Thoracic aorta (tissue), 2 donors: ENCODE measurements around the gene COLEC12. TPM values are rescaled to one million over a fixed set of nuclear protein-coding genes. Genes with fewer than 3 reads are reported as not detected.

Experiments used
- ATAC-seq: fragments of 150-250 bp; one replicate; pipeline ENCODE4 v1.8.0; 2017; ENCODE audit warnings: low read depth; ENCODE audit not compliant: insufficient number of reproducible peaks, low FRiP score
- DNase-seq: peaks from one replicate; pipeline ENCODE4 v3.0.0-alpha.2; 2020; ENCODE audit warnings: low spot score
- H3K27ac ChIP-seq, 2 donors: fragments of 200-600 bp; sonication (generic); 1 replicate in 1 of 2; 2 replicates in 1 of 2; pipeline ENCODE4 v1.5.1; 2016; ENCODE audit warnings: mild to moderate bottlenecking in 2 of 2, moderate library complexity in 2 of 2
- H3K27me3 ChIP-seq: fragments of 200-600 bp; sonication (generic); replicated peaks from 2 replicates; pipeline ENCODE4 v1.6.0; 2016; ENCODE audit warnings: mild to moderate bottlenecking; ENCODE audit not compliant: insufficient read depth
- H3K36me3 ChIP-seq: fragments of 200-600 bp; sonication (generic); one replicate; pipeline ENCODE4 v1.5.1; 2016
- H3K4me1 ChIP-seq, 2 donors: fragments of 200-600 bp; sonication (generic); 1 replicate in 1 of 2; 2 replicates in 1 of 2; pipeline versions ENCODE4 v1.5.1 to v1.6.0; 2016; ENCODE audit warnings: low read depth in 2 of 2, mild to moderate bottlenecking in 1 of 2; ENCODE audit not compliant: control insufficient read depth in 1 of 2
- H3K4me3 ChIP-seq: fragments of 200-600 bp; sonication (generic); 2 replicates; pipeline ENCODE4 v1.5.1; 2016; ENCODE audit warnings: mild to moderate bottlenecking
- H3K9me3 ChIP-seq: fragments of 200-600 bp; sonication (generic); 2 replicates; pipeline ENCODE4 v1.5.1; 2016
- total RNA-seq, 2 donors: library from RNA; depleted of rRNA; stranded (reverse); fragments of >200 nt; gene quantifications; one replicate each; pipeline versions ENCODE4 v1.1.0 to v1.2.3, GENCODE V29; 2016
- TF ChIP-seq, protein P1 (sequence below): fragments of 200-600 bp; sonication (generic); IDR thresholded peaks from one replicate; pipeline ENCODE4 v1.5.1; 2019; ENCODE audit warnings: antibody characterized with exemption

The COLEC12 gene
- total RNA-seq, 2 donors from 2014 or later, result 19.3 to 21.3 TPM

DNA sequence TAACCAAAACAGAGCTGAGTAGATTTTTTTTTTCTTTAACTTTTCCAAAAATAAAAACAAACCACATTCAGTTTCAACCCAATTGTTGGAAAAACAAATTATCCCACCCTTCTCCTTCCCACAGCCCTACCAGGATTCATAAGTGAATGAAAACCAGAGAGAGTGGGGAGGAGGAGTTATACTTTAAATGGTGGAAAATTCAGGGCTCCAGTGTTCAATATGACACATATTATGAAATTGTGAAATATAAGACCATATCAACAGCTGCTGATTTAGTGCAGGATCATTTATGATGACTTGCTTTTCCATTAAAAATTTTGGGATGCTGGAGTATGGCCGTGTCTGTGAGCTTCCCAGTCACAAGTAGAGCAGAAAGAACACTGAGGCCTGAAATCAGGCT lies 26.7 kb downstream of the COLEC12 start:
- no peaks in the 10 kb centered on the region for H3K36me3 ChIP-seq
- no peaks in the 10 kb centered on the region for H3K9me3 ChIP-seq
- no peak for ATAC-seq
- DNase-seq, result no peak
- no peak overlapping the region for H3K4me3 ChIP-seq
- H3K27ac ChIP-seq, result peak overlapping the region in 1 of 2 donors; percentile 13
- H3K27me3 ChIP-seq, result no peaks in the 10 kb centered on the region
- H3K4me1 ChIP-seq, result peaks cover 14 to 31% of the 10 kb centered on the region in 2 donors
- TF ChIP-seq, protein P1, sequence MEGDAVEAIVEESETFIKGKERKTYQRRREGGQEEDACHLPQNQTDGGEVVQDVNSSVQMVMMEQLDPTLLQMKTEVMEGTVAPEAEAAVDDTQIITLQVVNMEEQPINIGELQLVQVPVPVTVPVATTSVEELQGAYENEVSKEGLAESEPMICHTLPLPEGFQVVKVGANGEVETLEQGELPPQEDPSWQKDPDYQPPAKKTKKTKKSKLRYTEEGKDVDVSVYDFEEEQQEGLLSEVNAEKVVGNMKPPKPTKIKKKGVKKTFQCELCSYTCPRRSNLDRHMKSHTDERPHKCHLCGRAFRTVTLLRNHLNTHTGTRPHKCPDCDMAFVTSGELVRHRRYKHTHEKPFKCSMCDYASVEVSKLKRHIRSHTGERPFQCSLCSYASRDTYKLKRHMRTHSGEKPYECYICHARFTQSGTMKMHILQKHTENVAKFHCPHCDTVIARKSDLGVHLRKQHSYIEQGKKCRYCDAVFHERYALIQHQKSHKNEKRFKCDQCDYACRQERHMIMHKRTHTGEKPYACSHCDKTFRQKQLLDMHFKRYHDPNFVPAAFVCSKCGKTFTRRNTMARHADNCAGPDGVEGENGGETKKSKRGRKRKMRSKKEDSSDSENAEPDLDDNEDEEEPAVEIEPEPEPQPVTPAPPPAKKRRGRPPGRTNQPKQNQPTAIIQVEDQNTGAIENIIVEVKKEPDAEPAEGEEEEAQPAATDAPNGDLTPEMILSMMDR, result no peak

DNA sequence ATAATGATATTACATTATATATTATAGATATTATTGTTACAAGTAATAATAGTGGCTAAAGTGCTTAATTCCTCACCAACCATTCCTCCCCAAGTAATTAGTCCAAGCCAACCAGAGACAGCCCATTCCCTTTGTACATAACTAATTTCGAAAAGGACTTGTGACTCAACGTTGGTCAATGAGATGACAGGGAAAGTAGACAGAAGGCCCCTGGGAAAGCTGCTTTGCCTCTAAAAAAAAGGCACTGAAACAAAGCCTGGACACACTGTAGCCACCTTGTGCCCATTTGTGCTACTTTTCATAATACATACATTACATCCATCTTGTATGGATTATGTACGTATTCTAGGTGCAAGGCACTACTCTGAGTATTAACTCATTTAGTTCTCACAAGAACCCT lies 28.8 kb downstream of the COLEC12 start:
- no peak overlapping the region for H3K27ac ChIP-seq
- H3K27me3 ChIP-seq, result no peaks in the 10 kb centered on the region

DNA sequence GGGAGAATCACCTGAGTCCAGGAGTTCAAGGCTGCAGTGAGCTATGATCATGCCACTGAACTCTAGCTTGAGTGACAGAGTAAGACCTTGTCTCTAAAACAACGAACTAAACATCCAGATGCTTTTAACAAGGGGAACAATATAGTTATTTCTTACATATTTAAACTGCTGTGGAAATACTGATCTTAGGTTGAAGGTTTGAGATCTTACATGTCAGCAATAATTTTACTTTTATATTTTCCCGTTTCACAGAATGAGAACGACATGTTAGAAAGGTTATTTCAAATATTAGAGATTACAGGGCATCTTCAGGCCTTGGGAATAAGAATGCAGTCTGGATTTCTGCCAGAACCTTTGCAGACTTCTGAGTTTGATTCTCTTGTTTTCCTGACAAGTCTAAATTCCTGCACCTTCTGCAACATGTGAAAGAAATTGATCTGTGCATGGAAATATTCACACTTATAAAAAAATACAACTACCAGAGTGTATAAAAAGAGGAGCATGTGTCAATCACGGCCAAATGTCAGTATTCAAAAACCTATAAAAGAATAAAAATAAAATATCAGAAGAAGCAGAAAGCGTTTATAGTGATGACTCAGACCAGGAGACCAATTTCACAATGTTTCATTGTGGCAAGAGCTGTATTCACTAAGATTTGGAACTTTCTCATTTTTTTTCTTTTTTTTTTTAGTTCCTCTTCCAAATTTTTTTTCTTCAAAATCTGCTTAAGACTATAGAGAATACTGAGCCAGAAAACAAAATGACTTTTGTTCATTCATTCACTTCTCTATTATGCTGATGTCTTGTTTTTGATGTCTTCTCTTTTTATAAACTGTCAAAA lies 29.6 kb downstream of the COLEC12 start:
- TF ChIP-seq, protein P1, result no peak
- DNase-seq (no peak), ATAC-seq (no peak)
- H3K27ac ChIP-seq, result no peak overlapping the region
- peaks cover 13 to 20% of the 10 kb centered on the region in 2 donors for H3K4me1 ChIP-seq
- no peaks in the 10 kb centered on the region for H3K36me3 ChIP-seq
- no peak overlapping the region for H3K4me3 ChIP-seq
- no peaks in the 10 kb centered on the region for H3K27me3 ChIP-seq
- H3K9me3 ChIP-seq, result no peaks in the 10 kb centered on the region

More for the DNA sequence above, 28.8 kb downstream of the COLEC12 start:
- Histone ChIP-seq H3K36me3 (no peaks in the 10 kb centered on the region), H3K9me3 (no peaks in the 10 kb centered on the region), H3K4me3 (no peak overlapping the region), H3K4me1 (peaks cover 14 to 29% of the 10 kb centered on the region in 2 donors)
- DNase-seq (no peak), ATAC-seq (no peak)
- TF ChIP-seq, protein P1, result no peak

DNA sequence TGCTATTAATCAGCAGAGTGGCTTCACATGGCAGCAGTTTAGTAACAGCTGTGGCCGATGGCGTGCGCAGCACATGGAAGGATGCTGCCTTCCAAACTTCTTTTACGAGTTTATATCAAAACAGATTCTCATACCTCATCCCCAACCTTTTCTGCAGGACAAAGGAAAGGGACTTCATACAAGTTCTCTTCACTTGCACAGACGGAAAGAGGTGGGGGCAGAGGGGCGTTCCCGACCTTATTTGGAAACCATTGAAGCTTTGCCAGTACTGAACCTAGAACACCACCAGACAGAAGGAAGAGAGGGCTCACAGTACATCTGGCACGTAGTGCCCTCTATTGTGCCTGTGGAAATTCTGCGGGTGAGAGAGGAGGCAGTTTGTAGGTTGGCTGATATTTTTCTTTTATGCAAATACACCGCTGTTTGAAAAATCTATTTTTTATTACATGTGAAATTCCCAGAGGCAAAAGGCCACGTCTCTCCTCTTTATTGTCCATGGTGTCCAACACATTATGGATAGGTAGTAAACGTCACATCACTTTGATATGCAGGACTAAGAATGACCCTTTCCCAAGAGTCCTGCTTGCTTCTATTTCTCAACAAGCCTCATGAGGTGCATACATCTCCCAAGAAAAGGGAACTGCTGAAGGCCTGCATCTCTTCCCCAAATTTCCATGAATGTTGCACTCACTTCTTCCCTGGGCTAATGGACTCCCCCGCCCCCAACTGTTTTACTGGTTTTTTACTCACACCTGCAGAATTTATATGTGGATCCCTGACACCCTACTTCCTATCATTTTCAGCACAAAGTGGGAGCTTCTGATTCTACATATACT lies 31.3 kb downstream of the COLEC12 start:
- H3K4me1 ChIP-seq, result peaks cover 6 to 10% of the 10 kb centered on the region in 2 donors
- no peak overlapping the region for H3K27ac ChIP-seq
- TF ChIP-seq, protein P1, result no peak
- no peak for DNase-seq
- H3K9me3 ChIP-seq, result no peaks in the 10 kb centered on the region
- H3K4me3 ChIP-seq, result no peak overlapping the region
- no peaks in the 10 kb centered on the region for H3K27me3 ChIP-seq
- H3K36me3 ChIP-seq, result no peaks in the 10 kb centered on the region
- no peak for ATAC-seq
